IPS-NIHi11 (cell line): ENCODE data around the gene PLA2G4F.
A peak's percentile ranks its signal among the peaks of the same experiment; 100 is the strongest.

Source experiments
- DNase-seq: peaks from one replicate; pipeline ENCODE4 v3.0.0; 2012; ENCODE audit warnings: mixed read lengths, low spot score

The PLA2G4F gene, protein sequence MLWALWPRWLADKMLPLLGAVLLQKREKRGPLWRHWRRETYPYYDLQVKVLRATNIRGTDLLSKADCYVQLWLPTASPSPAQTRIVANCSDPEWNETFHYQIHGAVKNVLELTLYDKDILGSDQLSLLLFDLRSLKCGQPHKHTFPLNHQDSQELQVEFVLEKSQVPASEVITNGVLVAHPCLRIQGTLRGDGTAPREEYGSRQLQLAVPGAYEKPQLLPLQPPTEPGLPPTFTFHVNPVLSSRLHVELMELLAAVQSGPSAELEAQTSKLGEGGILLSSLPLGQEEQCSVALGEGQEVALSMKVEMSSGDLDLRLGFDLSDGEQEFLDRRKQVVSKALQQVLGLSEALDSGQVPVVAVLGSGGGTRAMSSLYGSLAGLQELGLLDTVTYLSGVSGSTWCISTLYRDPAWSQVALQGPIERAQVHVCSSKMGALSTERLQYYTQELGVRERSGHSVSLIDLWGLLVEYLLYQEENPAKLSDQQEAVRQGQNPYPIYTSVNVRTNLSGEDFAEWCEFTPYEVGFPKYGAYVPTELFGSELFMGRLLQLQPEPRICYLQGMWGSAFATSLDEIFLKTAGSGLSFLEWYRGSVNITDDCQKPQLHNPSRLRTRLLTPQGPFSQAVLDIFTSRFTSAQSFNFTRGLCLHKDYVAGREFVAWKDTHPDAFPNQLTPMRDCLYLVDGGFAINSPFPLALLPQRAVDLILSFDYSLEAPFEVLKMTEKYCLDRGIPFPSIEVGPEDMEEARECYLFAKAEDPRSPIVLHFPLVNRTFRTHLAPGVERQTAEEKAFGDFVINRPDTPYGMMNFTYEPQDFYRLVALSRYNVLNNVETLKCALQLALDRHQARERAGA

DNA sequence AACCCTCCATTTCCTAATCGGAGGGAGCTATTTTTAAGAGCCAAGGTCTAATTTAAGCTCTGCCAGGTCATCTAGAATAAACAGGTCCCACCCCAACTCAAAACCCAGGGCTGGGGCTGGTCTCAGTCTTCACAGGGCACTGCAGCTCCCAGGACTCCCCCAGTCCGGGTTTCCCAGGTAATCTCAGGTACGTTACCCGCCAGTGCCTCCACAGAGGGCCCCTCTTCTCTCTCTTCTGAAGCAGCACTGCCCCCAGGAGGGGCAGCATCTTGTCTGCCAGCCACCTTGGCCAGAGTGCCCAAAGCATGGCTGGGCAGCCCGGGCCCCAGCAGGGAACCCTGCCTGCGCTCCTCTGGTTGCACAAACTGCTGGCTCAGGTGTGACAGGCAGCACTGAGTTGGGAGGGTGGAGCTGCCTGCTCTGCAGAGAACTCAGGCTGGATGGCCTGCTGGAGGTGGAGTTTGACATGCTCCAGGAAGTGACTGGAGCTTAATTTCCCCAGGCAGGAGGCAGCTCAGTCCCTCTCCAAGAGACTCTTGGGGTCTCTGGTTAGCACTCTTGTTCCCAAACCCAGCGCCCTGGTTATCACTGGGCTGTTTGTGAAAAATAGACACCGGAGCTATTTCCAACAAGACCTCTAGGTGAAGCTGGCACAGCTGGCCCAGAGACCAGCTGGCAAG lies at the start of gene PLA2G4F:
Gene PLA2G4F, minus strand, starts transcription at position 394 of the 680 bp plus-strand sequence. Its CDS starts 87 bp downstream, at position 307.
- DNase-seq, result peak; percentile 77

DNA sequence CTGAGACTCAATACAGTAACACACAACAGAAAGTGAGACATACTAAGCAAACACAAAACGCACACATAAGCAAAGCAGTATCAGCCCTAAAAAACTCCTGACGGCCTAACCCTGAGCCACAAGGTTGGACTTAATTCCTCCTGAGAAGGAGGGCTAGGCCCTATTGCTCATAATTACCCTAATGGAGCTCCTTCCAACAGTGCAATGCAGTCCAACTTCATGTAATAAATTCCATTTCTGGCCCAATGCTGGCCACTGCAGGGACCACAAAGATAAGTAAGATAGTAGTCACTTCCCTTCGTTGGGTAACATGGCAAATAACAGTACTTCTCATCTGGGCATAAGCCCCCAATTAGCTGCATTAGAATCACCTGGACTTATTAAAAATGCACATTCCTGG lies 47.5 kb upstream of the PLA2G4F start:
- no peak for DNase-seq

DNA sequence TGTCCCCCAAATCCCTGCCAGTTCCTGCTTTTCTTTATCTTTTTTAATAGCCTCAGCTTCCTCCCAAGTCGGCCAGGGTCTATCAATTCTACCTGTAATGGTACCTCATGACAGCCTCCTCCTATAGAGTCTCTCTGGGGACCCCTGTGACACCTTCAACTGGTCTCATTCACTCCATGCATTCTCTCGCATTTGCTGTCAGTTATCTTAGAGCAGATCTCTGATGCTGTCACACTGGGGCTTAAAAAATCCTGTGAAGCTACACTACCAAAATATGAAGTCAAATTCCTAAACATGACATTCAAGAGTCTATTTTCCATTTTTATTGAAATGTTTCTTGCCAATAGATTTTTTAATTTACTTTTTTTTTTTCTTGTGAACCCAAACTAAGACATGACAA lies 46.2 kb upstream of the PLA2G4F start:
- no peak for DNase-seq

DNA sequence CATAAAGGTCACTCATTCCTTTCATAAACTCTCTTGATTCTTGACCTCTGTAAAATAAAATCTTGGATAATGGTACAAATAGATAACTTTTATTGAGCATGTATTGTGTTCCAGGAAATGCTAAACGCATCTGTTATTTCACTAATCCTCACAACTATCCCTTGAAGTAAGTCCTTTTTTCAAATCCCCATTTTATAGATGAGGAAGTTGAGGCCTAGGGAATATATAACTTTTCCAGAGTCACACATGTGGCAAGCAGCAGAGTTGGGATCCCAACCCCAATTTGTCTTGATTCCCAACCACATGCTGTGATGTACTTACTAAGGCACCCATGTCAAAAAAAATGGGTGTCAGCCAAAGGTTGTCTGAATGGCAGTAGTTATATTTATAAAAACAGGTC lies 45.4 kb upstream of the PLA2G4F start:
- DNase-seq, result no peak

DNA sequence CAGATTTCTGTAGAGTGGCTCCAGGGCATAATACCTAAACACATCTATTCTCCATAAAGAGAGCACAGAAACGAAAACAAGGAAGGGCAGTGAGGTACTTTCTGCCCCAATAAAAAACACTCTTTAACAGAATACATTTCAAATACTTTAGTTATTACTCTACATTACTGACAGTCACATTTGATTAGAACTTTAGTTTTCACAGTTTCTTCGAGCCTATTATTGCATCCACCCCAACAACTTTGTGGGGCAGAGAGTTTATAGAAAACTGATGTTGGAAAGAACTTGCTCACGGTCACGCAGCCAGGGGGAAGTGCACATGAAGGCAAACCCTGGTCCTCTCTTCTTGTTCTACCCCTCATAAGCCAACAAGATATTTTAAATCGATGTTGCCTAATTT lies 42.7 kb upstream of the PLA2G4F start:
- DNase-seq, result no peak

DNA sequence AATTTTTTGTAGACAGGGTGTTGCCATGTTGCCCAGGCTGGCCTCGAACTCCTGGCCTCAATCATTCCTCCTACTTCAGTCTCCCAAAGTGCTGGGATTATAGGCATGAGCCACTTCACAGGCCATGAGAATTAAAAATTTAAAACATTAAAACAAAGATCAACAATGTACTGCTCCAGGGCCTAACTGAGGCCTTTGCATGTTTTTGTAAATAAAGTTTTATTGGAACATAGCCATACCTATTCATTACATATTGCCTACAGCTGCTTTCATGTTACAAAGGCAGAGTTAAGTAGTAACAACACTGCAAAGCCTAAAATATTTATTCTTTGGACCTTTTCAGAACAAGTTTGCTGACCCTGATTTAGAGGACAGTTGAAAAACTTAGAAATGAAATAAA lies 42.1 kb upstream of the PLA2G4F start:
- DNase-seq, result no peak

DNA sequence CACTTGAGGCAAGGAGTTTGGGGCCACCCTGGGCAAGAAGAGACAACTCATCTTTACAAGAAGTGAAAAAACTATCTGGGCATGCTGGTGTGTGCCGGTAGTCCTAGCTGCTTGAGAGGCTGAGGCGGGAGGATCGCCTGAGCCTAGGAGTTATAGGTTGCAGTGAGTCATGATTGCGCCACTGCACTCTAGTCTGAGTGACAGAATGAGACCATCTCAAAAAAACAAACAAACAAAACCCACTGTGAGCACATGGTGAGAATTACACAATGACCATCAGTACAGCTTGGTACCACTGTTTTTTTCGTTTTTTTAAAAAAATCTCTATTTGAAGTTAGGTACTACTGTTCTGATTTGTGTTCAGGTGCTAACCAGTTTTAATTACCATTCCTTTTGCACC lies 38.1 kb upstream of the PLA2G4F start:
- no peak for DNase-seq

DNA sequence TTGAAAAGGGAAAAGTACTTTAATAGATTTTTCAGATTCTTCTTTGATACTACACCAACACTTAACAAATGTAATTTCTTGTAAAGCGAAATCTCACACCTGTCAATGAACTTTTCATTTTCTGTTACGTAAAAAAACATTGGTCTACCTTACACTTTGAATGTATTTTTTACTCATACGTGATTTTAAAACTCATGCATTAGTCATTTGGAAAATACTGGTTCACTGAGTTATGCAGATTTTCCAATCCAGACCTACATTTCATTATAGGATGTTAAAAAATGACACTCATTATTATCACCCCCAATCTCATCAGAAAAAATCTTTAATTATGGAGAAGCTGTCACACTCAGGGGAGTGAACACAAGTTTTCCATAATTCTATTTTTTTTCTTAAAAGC lies 36.9 kb upstream of the PLA2G4F start:
- no peak for DNase-seq

DNA sequence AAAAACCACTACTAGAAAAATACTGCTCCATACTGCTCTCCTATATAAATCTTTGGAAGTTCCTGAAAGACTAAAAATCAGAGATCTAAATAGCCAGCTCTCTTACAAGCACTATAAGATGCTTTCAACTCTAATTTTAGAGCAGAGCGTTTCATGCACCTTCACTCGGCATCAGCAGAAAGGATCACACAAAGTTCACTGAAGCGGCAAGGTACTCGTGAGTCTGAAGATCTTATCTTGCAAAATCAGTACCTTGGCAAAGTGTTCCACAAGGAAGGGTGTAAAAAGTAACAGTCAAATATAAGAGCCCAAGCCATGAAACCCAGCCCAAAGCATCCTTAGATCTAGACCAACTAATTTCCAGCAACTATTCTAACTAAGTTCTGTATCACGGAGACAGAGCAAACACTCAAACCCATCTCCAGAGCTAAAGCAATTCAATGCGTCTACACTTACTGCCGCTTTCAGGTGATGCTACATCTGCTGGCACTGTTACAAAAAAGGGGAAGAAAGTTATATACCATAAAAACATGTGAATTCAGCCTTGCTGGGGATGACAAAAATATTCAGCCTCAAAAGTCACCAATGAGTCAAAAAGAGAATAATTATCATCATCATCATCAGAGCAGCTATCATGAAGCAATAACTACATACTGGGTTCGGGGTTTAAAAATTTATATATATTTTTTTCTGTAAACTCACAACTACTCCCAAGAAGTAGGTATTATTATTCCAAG lies 35.3 kb upstream of the PLA2G4F start:
- DNase-seq, result no peak

DNA sequence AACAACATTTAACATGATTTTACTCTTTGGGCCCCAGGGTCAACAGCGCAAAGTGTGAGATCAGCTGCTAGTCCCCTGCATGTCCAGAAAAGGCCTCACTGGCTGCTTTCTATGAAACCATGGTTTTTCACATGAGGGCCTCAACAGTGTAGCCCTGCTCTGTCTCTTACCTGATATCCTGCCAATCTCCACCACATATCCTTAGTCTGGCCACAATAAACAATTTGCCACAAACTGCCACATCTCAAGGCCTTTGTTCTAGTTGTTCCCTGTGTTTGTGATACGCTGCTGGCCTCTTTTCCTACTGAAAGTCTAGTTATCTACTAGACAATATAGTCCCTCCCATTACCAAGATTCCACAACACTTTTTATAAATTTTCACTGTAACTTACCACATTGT lies 33.9 kb upstream of the PLA2G4F start:
- no peak for DNase-seq

DNA sequence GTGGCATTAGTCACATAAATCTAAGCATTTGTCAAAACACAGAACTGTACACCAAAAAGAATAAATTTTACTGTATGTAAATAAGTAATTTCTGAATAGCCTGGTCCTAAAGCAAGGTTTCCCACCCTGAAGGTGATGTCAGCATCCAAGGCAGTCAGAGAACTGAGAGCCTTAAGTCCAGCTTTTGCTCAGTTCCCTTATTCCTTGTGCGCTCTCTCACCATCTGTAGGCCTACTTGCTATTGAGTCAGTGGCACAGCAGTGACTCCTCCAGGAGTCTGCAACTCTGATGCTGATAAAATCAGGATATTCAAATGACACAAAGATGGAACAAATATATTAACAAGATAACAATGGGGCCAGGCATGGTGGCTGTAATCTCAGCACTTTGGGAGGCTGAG lies 29.4 kb upstream of the PLA2G4F start:
- DNase-seq, result no peak

DNA sequence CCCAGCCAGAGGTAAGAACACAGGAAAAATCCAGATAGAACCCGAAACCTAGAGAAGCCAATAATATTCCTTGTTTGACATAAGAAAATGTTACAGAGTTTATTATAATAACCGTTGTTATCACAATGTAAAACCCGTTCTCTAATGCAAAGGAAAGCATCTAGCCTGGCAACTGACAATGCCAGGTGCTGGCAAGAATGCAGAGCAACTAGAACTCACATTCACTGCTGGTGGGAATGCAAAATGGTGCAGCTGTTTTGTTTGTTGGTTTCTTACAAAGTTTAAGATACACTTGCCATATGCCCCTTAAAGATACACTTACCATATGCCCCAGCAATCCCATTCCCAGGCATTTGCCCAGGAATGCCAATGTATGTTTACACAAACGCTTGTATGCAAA lies 28.3 kb upstream of the PLA2G4F start:
- DNase-seq, result no peak

DNA sequence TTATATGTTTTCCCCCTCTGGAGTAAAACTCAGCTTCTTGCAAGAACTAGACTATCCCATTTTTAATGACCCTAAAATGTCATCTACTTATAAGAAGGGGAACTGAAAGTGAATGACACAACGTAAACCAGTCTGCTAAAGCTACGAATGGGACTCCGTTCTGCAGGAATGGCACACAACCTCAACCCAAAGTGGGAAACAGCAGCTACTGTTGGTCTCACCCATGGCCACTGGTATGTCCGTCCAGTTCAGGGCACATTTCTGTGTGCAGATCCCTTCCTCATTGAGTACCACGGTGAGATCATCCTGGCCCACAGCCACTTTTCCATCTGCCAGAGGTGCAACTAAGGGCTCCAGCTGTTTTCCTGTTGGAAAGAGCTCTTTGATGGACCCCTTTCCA lies 27.9 kb upstream of the PLA2G4F start:
- no peak for DNase-seq

DNA sequence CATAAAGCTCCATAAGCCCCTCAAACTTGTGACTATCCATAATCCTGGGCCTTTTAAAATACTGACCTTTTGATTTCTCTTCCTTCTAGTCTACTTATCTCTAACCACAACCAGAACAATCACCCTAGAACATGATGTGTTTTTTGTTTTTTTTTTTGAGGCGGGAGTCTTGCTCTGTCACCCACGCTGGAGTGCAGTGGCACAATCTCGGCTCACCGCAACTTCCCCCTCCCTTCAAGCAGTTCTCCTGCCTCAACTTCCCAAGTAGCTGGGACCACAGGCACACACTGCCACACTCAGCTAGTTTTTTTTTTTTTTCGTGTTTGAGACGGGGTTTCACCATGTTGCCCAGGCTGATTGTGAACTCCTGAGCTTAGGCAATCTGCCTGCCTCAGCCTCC lies 26.5 kb upstream of the PLA2G4F start:
- DNase-seq, result no peak

DNA sequence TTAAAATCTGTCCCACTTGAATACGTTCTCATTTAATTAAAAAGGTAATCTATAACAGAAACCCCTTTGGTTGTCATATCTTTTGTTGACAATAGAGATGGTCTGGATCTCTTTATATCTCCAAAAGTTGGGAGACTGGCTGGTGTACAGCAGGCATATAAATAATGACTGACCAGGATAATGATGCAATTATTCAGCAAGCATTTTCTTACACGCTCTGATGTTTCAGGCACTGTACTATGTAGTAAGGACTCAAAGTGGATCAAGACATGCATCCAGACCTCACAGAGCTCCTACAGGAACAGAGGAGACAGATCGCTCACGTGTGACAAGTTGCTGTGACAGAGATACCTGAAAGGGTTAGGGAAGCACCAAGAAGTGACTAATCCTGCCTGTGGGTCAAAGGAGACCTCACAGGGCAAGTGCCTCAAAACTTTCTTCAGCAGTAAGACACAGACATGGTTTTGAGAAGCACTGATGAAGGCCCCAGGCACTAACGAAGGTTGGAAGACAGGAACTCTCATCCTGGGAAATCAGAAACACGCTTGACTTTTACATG lies 26.0 kb upstream of the PLA2G4F start:
- DNase-seq, result no peak

DNA sequence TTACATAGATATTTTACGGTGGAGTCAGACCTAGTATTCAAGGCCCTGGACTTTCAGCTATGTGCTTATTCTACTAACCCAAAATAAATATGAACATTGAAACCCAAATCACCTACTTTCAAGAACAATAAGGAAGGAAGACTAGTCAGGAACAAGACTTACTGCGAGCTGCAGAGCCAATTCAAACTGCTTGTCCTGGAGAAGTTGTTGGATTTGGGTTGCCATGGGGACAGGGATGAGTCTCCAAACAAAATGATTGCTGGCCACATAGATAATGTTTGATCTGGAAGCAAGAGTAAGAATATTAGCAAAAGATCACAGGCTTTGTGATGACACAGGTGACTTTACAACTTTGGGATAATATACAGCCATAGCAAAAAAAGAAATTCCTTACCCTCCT lies 21.6 kb upstream of the PLA2G4F start:
- DNase-seq, result no peak

DNA sequence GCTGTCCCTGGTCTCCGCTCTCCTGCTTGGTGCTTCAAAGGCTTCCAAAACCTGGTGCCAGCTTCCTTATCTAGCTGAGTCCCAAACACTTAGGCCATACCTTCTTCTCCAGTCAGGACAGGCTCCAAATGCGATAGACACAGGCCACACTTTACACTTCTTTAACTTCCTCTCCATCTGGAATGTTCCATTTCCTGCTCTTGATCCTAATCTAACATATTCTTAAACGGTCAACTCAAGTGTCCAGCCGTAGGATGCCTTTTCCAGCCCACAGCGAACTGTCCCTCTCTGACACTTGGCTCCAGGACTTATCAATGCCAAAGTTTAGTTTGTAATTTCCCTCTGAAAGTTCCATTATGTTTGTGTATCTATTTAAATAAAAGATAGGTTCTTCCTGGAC lies 19.2 kb upstream of the PLA2G4F start:
- no peak for DNase-seq

DNA sequence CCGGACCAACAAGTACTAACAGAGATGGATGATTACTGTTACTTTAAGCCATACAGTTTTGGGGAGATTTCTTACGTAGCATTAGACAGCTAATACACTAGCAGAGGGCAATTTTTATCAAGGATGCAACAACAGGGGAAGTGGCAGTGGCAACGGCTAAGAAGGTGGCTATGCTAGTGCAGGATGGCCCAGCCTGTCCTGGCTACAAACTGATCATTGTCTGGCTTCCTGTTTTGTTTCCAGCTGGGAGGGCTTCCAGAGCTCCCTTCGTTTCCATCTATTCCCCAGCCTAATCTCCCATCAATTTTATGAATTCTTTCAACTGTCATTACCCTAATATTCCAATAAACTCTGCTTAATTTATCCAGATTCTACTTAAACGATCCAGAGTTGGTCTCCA lies 16.0 kb upstream of the PLA2G4F start:
- DNase-seq, result no peak

DNA sequence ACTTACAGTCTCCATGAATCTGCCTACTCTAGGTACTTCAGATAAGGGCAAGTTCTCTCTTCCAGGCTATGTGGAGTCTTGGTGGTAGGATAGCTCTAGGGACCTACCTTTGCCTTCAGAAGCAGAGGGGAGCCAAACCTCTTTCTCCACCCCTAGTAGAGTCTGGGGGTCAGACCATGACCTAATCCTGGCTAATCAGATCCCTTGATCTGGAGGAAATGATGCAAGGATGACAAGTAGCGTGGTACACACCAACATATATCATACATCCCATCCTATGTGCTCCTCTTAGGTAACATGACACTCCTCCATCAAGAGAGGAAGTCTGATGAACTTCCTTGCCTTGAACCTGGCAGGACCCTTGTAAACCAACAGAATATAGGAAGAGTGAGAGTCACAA lies 15.4 kb upstream of the PLA2G4F start:
- no peak for DNase-seq

DNA sequence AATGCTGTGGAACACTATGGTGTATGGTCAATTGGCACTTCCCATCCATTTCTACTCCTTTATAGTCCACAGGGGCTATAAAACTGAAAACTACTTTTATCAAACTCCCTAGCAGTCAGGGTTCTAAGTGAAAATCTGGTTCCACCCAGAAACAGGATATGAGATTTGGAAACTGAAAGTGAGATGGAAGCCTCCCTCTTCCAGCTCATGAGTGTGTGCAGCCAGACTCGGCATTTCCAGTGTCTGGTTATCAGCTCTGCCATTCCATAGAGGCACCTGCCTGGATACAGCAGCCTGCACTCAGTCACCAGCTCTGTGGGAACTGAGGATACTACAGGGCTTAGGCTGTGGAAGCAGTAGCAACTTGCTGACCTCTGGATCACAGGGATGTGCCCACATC lies 14.7 kb upstream of the PLA2G4F start:
- no peak for DNase-seq

DNA sequence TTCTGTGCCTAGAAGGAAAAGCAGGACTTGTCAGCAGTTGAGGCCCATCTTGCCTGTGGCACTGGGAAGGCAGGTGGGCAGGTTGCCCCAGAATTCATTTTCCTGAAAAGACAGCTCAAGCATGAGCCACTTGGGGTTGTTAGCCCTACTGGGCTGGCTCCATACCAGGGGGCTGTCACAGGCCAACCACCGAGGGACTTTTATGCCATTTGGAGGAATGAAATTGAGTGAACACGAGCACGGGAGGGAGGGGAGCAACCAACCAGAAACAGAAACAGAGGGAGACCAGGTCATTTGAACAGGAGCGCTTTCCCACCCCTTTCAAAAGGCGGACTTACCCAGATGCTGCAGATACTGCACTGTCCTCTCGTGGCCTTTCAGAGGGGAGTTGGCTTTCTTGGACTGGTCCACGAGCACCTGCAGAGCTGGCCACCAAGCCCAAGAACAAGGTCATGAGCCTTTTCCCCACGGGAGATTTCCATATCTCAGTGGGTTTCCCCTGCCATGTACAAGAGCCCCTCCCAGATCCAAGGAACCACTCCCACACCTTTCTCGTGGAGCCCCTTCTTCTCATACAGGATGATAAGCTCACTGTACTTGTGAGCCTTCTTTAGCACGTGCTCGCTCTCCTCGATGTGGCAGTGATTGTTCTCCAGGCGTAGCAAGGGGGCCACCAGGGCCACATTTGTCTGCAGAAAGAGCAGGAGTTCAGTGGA lies 9.9 kb upstream of the PLA2G4F start:
- DNase-seq, result no peak
